ENCODE measurements around the gene ARHGEF25. TPM values are rescaled to one million over a fixed set of nuclear protein-coding genes. Genes with fewer than 3 reads are reported as not detected.

Gene ARHGEF25
- total and polyA plus RNA-seq, 2 of the 4 experiments (the other 2 are of a cell fraction): 6.3 to 17.9 TPM

DNA sequence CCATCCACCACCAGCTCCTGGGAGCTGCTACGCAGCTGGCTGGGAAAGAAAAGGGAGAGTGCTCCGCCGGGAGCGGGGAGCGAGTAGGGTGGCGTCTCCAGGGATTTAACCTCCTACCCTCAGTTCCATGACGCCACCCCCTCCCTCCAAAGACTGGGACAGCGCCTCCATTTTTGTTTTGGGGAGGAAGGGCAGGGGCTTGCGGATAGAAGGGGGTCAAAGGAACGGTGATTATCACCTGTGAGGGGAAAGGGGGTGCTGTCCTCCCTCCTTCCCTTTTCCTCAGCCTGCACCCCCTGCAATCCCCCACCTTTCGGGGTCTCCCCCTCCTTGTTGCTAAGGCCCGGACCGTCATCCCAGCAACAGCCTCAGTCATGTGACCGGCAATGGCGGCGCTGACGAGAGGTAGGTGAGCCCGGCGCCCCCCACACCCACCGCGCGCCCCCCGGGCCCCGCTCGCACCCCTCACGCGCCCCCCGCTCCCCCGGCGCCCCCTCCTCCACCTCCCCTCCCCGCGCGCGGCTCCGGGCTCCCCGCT lies 6.7 kb upstream of the ARHGEF25 start, which contains the start of gene DTX3:
TSS of gene DTX3 (plus strand) at position 371 of the 538 bp plus-strand sequence. CDS start 1,694 bp downstream, outside the sequence.
- H3K4me2 ChIP-seq (ENCODE audit: low read depth, low read length): peak within 1 kb of the TSS; percentile 99
- no peaks in the 10 kb centered on the region for H3K9me3 ChIP-seq (ENCODE audit: control insufficient read depth, insufficient read depth, low read length)
- H3K18ac ChIP-seq (ENCODE audit: low read depth, low read length): peak within 1 kb of the TSS; percentile 99
- peaks cover 11% of the 10 kb centered on the region for H3K4me1 ChIP-seq (ENCODE audit: control insufficient read depth, insufficient read depth, low read length)
- H2AK9ac ChIP-seq (replicated peaks; ENCODE audit: low read depth, low read length, poor library complexity): peak within 1 kb of the TSS; percentile 96
- peak within 1 kb of the TSS; percentile 93 for H3K4me3 ChIP-seq (ENCODE audit: insufficient read depth, low read depth, low read length)
- peak within 1 kb of the TSS; percentile 85 for H3K9ac ChIP-seq (ENCODE audit: low read depth, low read length)
- WGBS, 2 experiments (ENCODE audit: extremely low coverage in 2 of 2, insufficient read length in 1 of 2): no CpG with 5 or more reads among the region's 36 CpGs
- intact Hi-C loops (cut with micrococcal nuclease) (no loop called here), in situ Hi-C loops (cut with MboI; ENCODE audit: low sequenced_read_pairs) (no loop called here), dilution Hi-C loops (cut with HindIII; ENCODE audit: low sequenced_read_pairs, unreplicated experiment) (no loop called here)
- H3K36me3 ChIP-seq (ENCODE audit: control insufficient read depth, insufficient read depth, low read length): peaks cover 15% of the 10 kb centered on the region; the same call in 1 of the 2 replicates
- peak within 1 kb of the TSS; percentile 75 to 100 for H4K8ac ChIP-seq (ENCODE audit: low read depth in 2 of 2, low read length in 2 of 2)
- BruUV-seq (replicated peaks): no TSS peak
- ATAC-seq (ENCODE audit: low read depth): peak; percentile 78
- no peak for DNase-seq
- H3K56ac ChIP-seq (ENCODE audit: extremely low read depth, insufficient read depth, low read length): peak within 1 kb of the TSS; percentile 24; the same call in 1 of the 2 replicates
- H3K27ac ChIP-seq (ENCODE audit: insufficient read depth, low read length): peak within 1 kb of the TSS; percentile 85
- H2AK5ac ChIP-seq (ENCODE audit: low read depth, low read length): peak within 1 kb of the TSS; percentile 79
- peak within 1 kb of the TSS; percentile 99 for H2AFZ ChIP-seq (replicated peaks; ENCODE audit: low read length, poor library complexity)
- no peaks in the 10 kb centered on the region for H3K27me3 ChIP-seq (ENCODE audit: control insufficient read depth, insufficient read depth, low read length)
- H3K4ac ChIP-seq (ENCODE audit: low read depth, low read length): peak within 1 kb of the TSS; percentile 95
- peak within 1 kb of the TSS; percentile 90 for H4K91ac ChIP-seq (ENCODE audit: insufficient read depth, low read depth, low read length)
- H2BK5ac ChIP-seq (ENCODE audit: low read depth, low read length, poor library complexity, severe bottlenecking): peak within 1 kb of the TSS; percentile 73
- POLR2A ChIA-PET (ENCODE audit: unreplicated experiment): no interaction called here
- H3K14ac ChIP-seq (replicated peaks; ENCODE audit: low read depth, low read length): peak within 1 kb of the TSS; percentile 99
- H2BK20ac ChIP-seq (ENCODE audit: low read depth, low read length): 0 out of 2 replicates have a peak within 1 kb of the TSS, but pooled peaks have one; percentile 52
- peaks cover 10% of the 10 kb centered on the region; the same call in 1 of the 2 replicates for H3K9me1 ChIP-seq (ENCODE audit: insufficient read depth, low read length)
- CTCF ChIA-PET: no interaction called here
- peak within 1 kb of the TSS; percentile 83; the same call in 1 of the 3 replicates for H2BK15ac ChIP-seq (ENCODE audit: low read depth, low read length)
- TF ChIP-seq RFX5 (IDR thresholded peaks at IDR 0.05; ENCODE audit: low read depth, low read length): no peak
- no peak for TF ChIP-seq POLR2A (IDR thresholded peaks at IDR 0.05; ENCODE audit: low read depth, low read length)
- no peak for TF ChIP-seq FOS (IDR thresholded peaks at IDR 0.05; ENCODE audit: low read depth, low read length)
- TF ChIP-seq, protein P1, sequence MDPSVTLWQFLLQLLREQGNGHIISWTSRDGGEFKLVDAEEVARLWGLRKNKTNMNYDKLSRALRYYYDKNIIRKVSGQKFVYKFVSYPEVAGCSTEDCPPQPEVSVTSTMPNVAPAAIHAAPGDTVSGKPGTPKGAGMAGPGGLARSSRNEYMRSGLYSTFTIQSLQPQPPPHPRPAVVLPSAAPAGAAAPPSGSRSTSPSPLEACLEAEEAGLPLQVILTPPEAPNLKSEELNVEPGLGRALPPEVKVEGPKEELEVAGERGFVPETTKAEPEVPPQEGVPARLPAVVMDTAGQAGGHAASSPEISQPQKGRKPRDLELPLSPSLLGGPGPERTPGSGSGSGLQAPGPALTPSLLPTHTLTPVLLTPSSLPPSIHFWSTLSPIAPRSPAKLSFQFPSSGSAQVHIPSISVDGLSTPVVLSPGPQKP (IDR thresholded peaks at IDR 0.05; ENCODE audit: borderline replicate concordance, low read depth, low read length): no peak
- TF ChIP-seq RAD21 (IDR thresholded peaks at IDR 0.05; ENCODE audit: low read length): no peak
- TF ChIP-seq MAZ (IDR thresholded peaks at IDR 0.05; ENCODE audit: borderline replicate concordance, low read depth, low read length): no peak
- peak; percentile 74 for TF ChIP-seq USF2 (IDR thresholded peaks at IDR 0.05; ENCODE audit: low read depth, low read length)
- no peaks in the 10 kb centered on the region for H4K20me1 ChIP-seq (ENCODE audit: insufficient read depth, low read length)
- peaks cover 9 to 19% of the 10 kb centered on the region in 2 experiments for H3K79me1 ChIP-seq (ENCODE audit: low read depth in 1 of 2, low read length in 2 of 2)
- H3K23ac ChIP-seq (ENCODE audit: low read depth, low read length): peak within 1 kb of the TSS; percentile 99
- H4K5ac ChIP-seq (ENCODE audit: low read depth, low read length): peak within 1 kb of the TSS; percentile 100
- peak within 1 kb of the TSS; percentile 92; the same call in 1 of the 2 replicates for H2BK120ac ChIP-seq (ENCODE audit: low read depth, low read length)

Measured in IMR-90 (cell line).